RCC 7860 (cell line): ENCODE results near the gene MOBP.
"Not testable (repeated sequence)": the region's sequence is repeated elsewhere in the genome, so short reads cannot be mapped to it uniquely, and the experiment has no call there.

Experiments
- DNase-seq: peaks from one replicate; pipeline ENCODE4 v3.0.0-alpha.2; 2015; ENCODE audit warnings: low spot score
- FAIRE-seq: peaks from 2 replicates; lab custom pipeline; 2012; peaks lifted over from hg19 to GRCh38; lab: Jason Lieb, UNC

Gene MOBP

GRCh38 chr3:39448506-39449233 is 18.8 kb upstream of the MOBP start:
- DNase-seq: no peak

GRCh38 chr3:39449796-39450195 is 17.7 kb upstream of the MOBP start:
- FAIRE-seq (no peak), DNase-seq (no peak)

More at GRCh38 chr3:39448506-39449233, 18.8 kb upstream of the MOBP start:
- no peak for FAIRE-seq

- no peak for DNase-seq
- no peak for FAIRE-seq
Measured at GRCh38 chr3:39453134-39453533, 14.3 kb upstream of the MOBP start.

GRCh38 chr3:39453872-39454271 is 13.6 kb upstream of the MOBP start:
- not testable (repeated sequence) for DNase-seq, FAIRE-seq

GRCh38 chr3:39454591-39455217 is 12.8 kb upstream of the MOBP start:
- DNase-seq: no peak
- FAIRE-seq: no peak

GRCh38 chr3:39456159-39456558 is 11.3 kb upstream of the MOBP start:
- FAIRE-seq (no peak), DNase-seq (no peak)

GRCh38 chr3:39457361-39457760 is 10.1 kb upstream of the MOBP start:
- DNase-seq (no peak), FAIRE-seq (no peak)

GRCh38 chr3:39458579-39458978 is 8.9 kb upstream of the MOBP start:
- not testable (repeated sequence) for DNase-seq, FAIRE-seq

- no peak for FAIRE-seq
- no peak for DNase-seq
Measured at GRCh38 chr3:39460677-39461076, 6.8 kb upstream of the MOBP start.

GRCh38 chr3:39463269-39463668 is 4.2 kb upstream of the MOBP start:
- no peak for DNase-seq
- no peak for FAIRE-seq

- DNase-seq (no peak), FAIRE-seq (no peak)
Measured at GRCh38 chr3:39466988-39467387, 492 bp upstream of the MOBP start.

GRCh38 chr3:39468108-39468436 is 592 bp downstream of the MOBP start:
- DNase-seq: no peak

GRCh38 chr3:39469258-39469657 is 1.8 kb downstream of the MOBP start:
- DNase-seq (no peak), FAIRE-seq (peak; percentile 79)

More at GRCh38 chr3:39468108-39468436, 592 bp downstream of the MOBP start:
- no peak for FAIRE-seq

- DNase-seq (no peak), FAIRE-seq (no peak)
Measured at GRCh38 chr3:39469945-39470344, 2.5 kb downstream of the MOBP start.

GRCh38 chr3:39471652-39472051 is 4.2 kb downstream of the MOBP start:
- DNase-seq: no peak
- no peak for FAIRE-seq

GRCh38 chr3:39473452-39474125 is 6.1 kb downstream of the MOBP start:
- no peak for FAIRE-seq
- no peak for DNase-seq

- DNase-seq (no peak), FAIRE-seq (no peak)
Measured at GRCh38 chr3:39474126-39474515, 6.6 kb downstream of the MOBP start.

GRCh38 chr3:39476783-39477182 is 9.3 kb downstream of the MOBP start:
- no peak for DNase-seq
- FAIRE-seq: no peak

GRCh38 chr3:39478226-39478625 is 10.7 kb downstream of the MOBP start:
- FAIRE-seq (no peak), DNase-seq (no peak)

GRCh38 chr3:39479701-39480414 is 12.4 kb downstream of the MOBP start:
- no peak for FAIRE-seq
- no peak for DNase-seq

GRCh38 chr3:39485547-39485946 is 18.1 kb downstream of the MOBP start:
- no peak for DNase-seq
- no peak for FAIRE-seq
